IMR-90 (cell line): ENCODE data around the gene ZCCHC13. TPM values are rescaled to one million over a fixed set of nuclear protein-coding genes. Genes with fewer than 3 reads are reported as not detected.

Source experiments
- ATAC-seq: fragments of 200-7000 bp; cut with Tn5 transposase; 2 replicates; pipeline ENCODE4 v1.9.1; 2020; ENCODE audit warnings: low read depth, mild to moderate bottlenecking, moderate library complexity
- BruUV-seq: library from RNA; stranded (reverse); fragments of 400-500 nt; replicated peaks from 2 replicates; lab custom pipeline; 2021; lab: Mats Ljungman, UMichigan
- CTCF ChIA-PET: fragments of 300-600 bp; formaldehyde crosslinking; extraction: SDS; loops from one replicate; lab custom pipeline; 2021; ENCODE audit warnings: antibody characterized with exemption; lab: Yijun Ruan, JAX
- POLR2A ChIA-PET: fragments of 300-600 bp; sonication (Branson Sonifier 250); formaldehyde crosslinking; loops from one replicate; lab custom pipeline; 2022; ENCODE audit warnings: antibody characterized with exemption; ENCODE audit not compliant: unreplicated experiment; lab: Charles Lee
- DNase-seq: peaks from one replicate; pipeline ENCODE4 v3.0.0; 2013
- H2AFZ ChIP-seq: replicated peaks from 2 replicates; pipeline ENCODE3; 2013; ENCODE audit warnings: low read length, mild to moderate bottlenecking; ENCODE audit not compliant: poor library complexity
- H2AK5ac ChIP-seq: 2 replicates; pipeline ENCODE4 v1.6.1; 2013; ENCODE audit warnings: low read depth, low read length, inconsistent platforms
- H2AK9ac ChIP-seq: replicated peaks from 2 replicates; pipeline ENCODE3; 2013; ENCODE audit warnings: mild to moderate bottlenecking, low read depth, low read length, moderate library complexity; ENCODE audit not compliant: poor library complexity
- H2BK120ac ChIP-seq: 2 replicates; pipeline ENCODE4 v1.6.1; 2013; ENCODE audit warnings: low read depth, low read length, inconsistent platforms
- H2BK15ac ChIP-seq: 3 replicates; pipeline ENCODE4 v1.6.1; 2013; ENCODE audit warnings: low read depth, low read length, inconsistent platforms
- H2BK20ac ChIP-seq: 2 replicates; pipeline ENCODE4 v1.6.1; 2013; ENCODE audit warnings: low read depth, mild to moderate bottlenecking, inconsistent platforms, low read length, moderate library complexity
- H2BK5ac ChIP-seq: 2 replicates; pipeline ENCODE4 v1.6.1; 2013; ENCODE audit warnings: mild to moderate bottlenecking, low read depth, low read length, inconsistent platforms; ENCODE audit not compliant: poor library complexity, severe bottlenecking
- H3K14ac ChIP-seq: replicated peaks from 2 replicates; pipeline ENCODE4 v1.6.1; 2013; ENCODE audit warnings: low read depth, low read length, inconsistent platforms
- H3K18ac ChIP-seq: 2 replicates; pipeline ENCODE4 v1.6.1; 2013; ENCODE audit warnings: low read depth, low read length, control low read depth
- H3K23ac ChIP-seq: 2 replicates; pipeline ENCODE4 v1.6.1; 2013; ENCODE audit warnings: low read depth, low read length, inconsistent platforms
- H3K27ac ChIP-seq: 2 replicates; pipeline ENCODE4 v1.5.1; 2013; ENCODE audit warnings: mild to moderate bottlenecking, control low read depth, low read length; ENCODE audit not compliant: insufficient read depth
- H3K27me3 ChIP-seq: 2 replicates; pipeline ENCODE4 v1.6.1; 2013; ENCODE audit warnings: low read length; ENCODE audit not compliant: control insufficient read depth, insufficient read depth
- H3K36me3 ChIP-seq: 2 replicates; pipeline ENCODE4 v1.6.1; 2013; ENCODE audit warnings: low read length, mixed read lengths; ENCODE audit not compliant: control insufficient read depth, insufficient read depth
- H3K4ac ChIP-seq: 2 replicates; pipeline ENCODE4 v1.6.1; 2013; ENCODE audit warnings: low read depth, low read length, inconsistent platforms
- H3K4me1 ChIP-seq: 2 replicates; pipeline ENCODE4 v1.6.1; 2013; ENCODE audit warnings: low read length, mixed read lengths; ENCODE audit not compliant: control insufficient read depth, insufficient read depth
- H3K4me2 ChIP-seq: 2 replicates; pipeline ENCODE4 v1.6.1; 2013; ENCODE audit warnings: low read depth, mild to moderate bottlenecking, control low read depth, low read length, moderate library complexity
- H3K4me3 ChIP-seq: 2 replicates; pipeline ENCODE4 v1.5.1; 2013; ENCODE audit warnings: low read depth, mild to moderate bottlenecking, control low read depth, low read length, moderate library complexity; ENCODE audit not compliant: insufficient read depth
- H3K56ac ChIP-seq: 2 replicates; pipeline ENCODE4 v1.6.1; 2013; ENCODE audit warnings: low read length, inconsistent platforms; ENCODE audit not compliant: insufficient read depth; ENCODE audit errors: extremely low read depth
- H3K79me1 ChIP-seq, 2 experiments: 2 replicates each; pipeline ENCODE4 v1.6.1; 2013; ENCODE audit warnings: low read length in 2 of 2, inconsistent platforms in 1 of 2, low read depth in 1 of 2
- H3K9ac ChIP-seq: 2 replicates; pipeline ENCODE4 v1.6.1; 2013; ENCODE audit warnings: low read depth, low read length, control low read depth
- H3K9me1 ChIP-seq: 2 replicates; pipeline ENCODE4 v1.6.1; 2013; ENCODE audit warnings: low read length, inconsistent platforms; ENCODE audit not compliant: insufficient read depth
- H3K9me3 ChIP-seq: 2 replicates; pipeline ENCODE4 v1.6.1; 2013; ENCODE audit warnings: low read length; ENCODE audit not compliant: control insufficient read depth, insufficient read depth
- H4K20me1 ChIP-seq: 2 replicates; pipeline ENCODE4 v1.6.1; 2013; ENCODE audit warnings: low read length, inconsistent platforms; ENCODE audit not compliant: insufficient read depth
- H4K5ac ChIP-seq: 2 replicates; pipeline ENCODE4 v1.6.1; 2013; ENCODE audit warnings: mild to moderate bottlenecking, low read depth, low read length, control low read depth
- H4K8ac ChIP-seq, 2 experiments: 2 replicates each; pipeline ENCODE4 v1.6.1; 2013; ENCODE audit warnings: low read depth in 2 of 2, low read length in 2 of 2, control low read depth in 1 of 2, inconsistent platforms in 1 of 2
- H4K91ac ChIP-seq: 2 replicates; pipeline ENCODE4 v1.6.1; 2013; ENCODE audit warnings: low read depth, low read length, inconsistent platforms; ENCODE audit not compliant: insufficient read depth
- MAFK ChIP-seq: IDR thresholded peaks from 2 replicates; pipeline ENCODE4 v1.6.1; 2012; ENCODE audit warnings: low read depth, low read length, improper control_type of control experiment
- POLR2A ChIP-seq: IDR thresholded peaks from 2 replicates; pipeline ENCODE4 v1.6.1; 2012; ENCODE audit warnings: mild to moderate bottlenecking, low read depth, low read length
- WGBS, 2 experiments: methylation state at CpG; one replicate each; pipeline versions ENCODE4 v1.1.5 to v1.1.7; 2013; ENCODE audit warnings: missing lambda C conversion rate in 2 of 2; ENCODE audit not compliant: insufficient read length in 1 of 2; ENCODE audit errors: extremely low coverage in 2 of 2; 5-methylcytosine and 5-hydroxymethylcytosine counted together
- dilution Hi-C: fragments of 300-500 bp; cut with HindIII; formaldehyde crosslinking; loops from one replicate; pipeline ENCODE4 v1.14.3; 2018; ENCODE audit warnings: low sequenced_read_pairs; ENCODE audit not compliant: unreplicated experiment
- in situ Hi-C: fragments of 300-500 bp; cut with MboI; formaldehyde crosslinking; loops from 3 replicates; pipeline ENCODE4 v1.14.3; 2019; ENCODE audit warnings: low sequenced_read_pairs, inconsistent platforms, mixed read lengths
- intact Hi-C: fragments of 100-400 bp; cut with micrococcal nuclease; formaldehyde crosslinking; loops from 2 replicates; pipeline ENCODE4 v1.10.0; 2022
- polyA plus RNA-seq, 3 experiments: library from polyadenylated mRNA; depleted of rRNA; stranded (reverse); fragments of >200 nt; gene quantifications; 2 replicates each; pipeline ENCODE4 v1.2.3, GENCODE V29; 2012; ENCODE audit warnings: low replicate concordance in 1 of 3
- total RNA-seq: library from RNA; depleted of rRNA; stranded (reverse); fragments of >200 nt; gene quantifications from 2 replicates; pipeline ENCODE4 v1.2.3, GENCODE V29; 2012

The ZCCHC13 gene
- total and polyA plus RNA-seq, 2 of the 4 experiments (the other 2 are of a cell fraction), result not detected

DNA sequence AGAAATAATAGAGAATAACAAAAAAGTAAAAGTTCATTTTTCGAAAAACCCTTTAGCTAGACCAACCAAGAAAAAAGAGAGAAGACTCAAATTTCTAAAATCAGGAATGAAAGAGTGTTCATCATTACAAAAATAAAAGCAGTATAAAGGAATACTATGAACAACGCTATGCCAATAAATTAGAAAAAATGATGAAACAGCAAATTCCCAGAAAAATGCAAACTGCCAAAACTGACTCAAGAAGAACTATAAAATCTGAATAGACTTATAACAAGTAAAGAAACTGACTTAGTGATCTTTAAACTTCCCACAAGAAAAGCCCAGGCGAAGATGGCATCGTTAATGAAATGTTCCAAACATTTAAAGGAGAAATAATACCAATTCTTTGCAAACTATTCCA is 3.1 kb upstream of the ZCCHC13 start:
- ChIA-PET CTCF (no interaction called here), POLR2A (no interaction called here)
- Histone ChIP-seq H3K4me1 (no peaks in the 10 kb centered on the region), H3K9me3 (peaks cover 3% of the 10 kb centered on the region; the same call in 1 of the 2 replicates), H3K56ac (no peak overlapping the region), H4K20me1 (no peaks in the 10 kb centered on the region), H3K9ac (no peak overlapping the region), H3K14ac (no peak overlapping the region), H2AK9ac (no peak overlapping the region), H2BK5ac (no peak overlapping the region), H2BK20ac (no peak overlapping the region), H3K18ac (no peak overlapping the region), H3K27me3 (peaks cover 6% of the 10 kb centered on the region), H4K91ac (no peak overlapping the region), H3K4me2 (no peak overlapping the region), H3K9me1 (no peaks in the 10 kb centered on the region), H4K8ac (no peak overlapping the region), H2BK120ac (no peak overlapping the region), H3K23ac (no peak overlapping the region), H3K4ac (no peak overlapping the region), H3K79me1 (no peaks in the 10 kb centered on the region), H2AK5ac (no peak overlapping the region), H3K4me3 (no peak overlapping the region), H3K27ac (no peak overlapping the region), H4K5ac (no peak overlapping the region), H2AFZ (no peak overlapping the region), H2BK15ac (no peak overlapping the region), H3K36me3 (no peaks in the 10 kb centered on the region)
- BruUV-seq, result no TSS peak
- no peak for ATAC-seq
- intact Hi-C loops (no loop called here), in situ Hi-C loops (no loop called here), dilution Hi-C loops (no loop called here)
- TF ChIP-seq POLR2A, result no peak
- TF ChIP-seq MAFK, result peak; percentile 72
- WGBS, 2 experiments, result no CpG with 5 or more reads among the region's 4 CpGs
- DNase-seq, result no peak
